ENCODE measurements around the gene IQSEC1.

- TF ChIP-seq CTCF (IDR thresholded peaks at IDR 0.05), result no peak
- no peak for TF ChIP-seq POLR2A (IDR thresholded peaks at IDR 0.05)
- no peak for TF ChIP-seq EP300 (IDR thresholded peaks at IDR 0.05; ENCODE audit: low read depth)
- TF ChIP-seq POLR2AphosphoS5 (IDR thresholded peaks at IDR 0.05), result no peak
Measured at GRCh38 chr3:12975748-12976522, 97.3 kb downstream of the IQSEC1 start.

Measured in transverse colon (tissue), 4 donors.